ENCODE data around the gene POLK. TPM values are rescaled to one million over a fixed set of nuclear protein-coding genes. Genes with fewer than 3 reads are reported as not detected.

POLK gene
- polyA plus RNA-seq, 1 donor from 2014 or later = 29.9 TPM

- Mint-ChIP-seq H3K4me1 (peaks cover 2 to 5% (median 3%) of the 10 kb centered on the region in 3 donors), H3K9me3 (peaks cover 0 to 2% (median 0%) of the 10 kb centered on the region in 3 donors), H3K4me3 (no peak overlapping the region), H3K27ac (no peak overlapping the region), H3K27me3 (no peaks in the 10 kb centered on the region), H3K36me3 (peaks cover 4% of the 10 kb centered on the region)
Measured at GRCh38 chr5:75616371-75616881, 104.7 kb downstream of the POLK start.

- Mint-ChIP-seq H3K4me1 (peaks cover 0 to 5% (median 3%) of the 10 kb centered on the region in 3 donors), H3K4me3 (no peak overlapping the region), H3K27me3 (no peaks in the 10 kb centered on the region), H3K9me3 (peaks cover 0 to 2% (median 0%) of the 10 kb centered on the region in 3 donors), H3K27ac (no peak overlapping the region), H3K36me3 (peaks cover 4% of the 10 kb centered on the region)
Measured at GRCh38 chr5:75616971-75617621, 105.4 kb downstream of the POLK start.

GRCh38 chr5:75617736-75618352 lies 106.2 kb downstream of the POLK start:
- Mint-ChIP-seq H3K4me1 (peaks cover 0 to 2% (median 0%) of the 10 kb centered on the region in 3 donors), H3K4me3 (no peak overlapping the region), H3K27ac (no peak overlapping the region), H3K27me3 (no peaks in the 10 kb centered on the region), H3K36me3 (peaks cover 4% of the 10 kb centered on the region), H3K9me3 (peaks cover 0 to 1% (median 0%) of the 10 kb centered on the region in 3 donors)

GRCh38 chr5:75620184-75620959 lies 108.7 kb downstream of the POLK start:
- Mint-ChIP-seq H3K4me1 (no peaks in the 10 kb centered on the region), H3K9me3 (no peaks in the 10 kb centered on the region), H3K4me3 (no peak overlapping the region), H3K27ac (no peak overlapping the region), H3K27me3 (no peaks in the 10 kb centered on the region), H3K36me3 (peaks cover 4% of the 10 kb centered on the region)

GRCh38 chr5:75622564-75622963 lies 110.9 kb downstream of the POLK start:
- Mint-ChIP-seq H3K4me1 (no peaks in the 10 kb centered on the region), H3K27me3 (no peaks in the 10 kb centered on the region), H3K27ac (no peak overlapping the region), H3K36me3 (peaks cover 4% of the 10 kb centered on the region), H3K4me3 (no peak overlapping the region), H3K9me3 (no peaks in the 10 kb centered on the region)

GRCh38 chr5:75623846-75624245 lies 112.2 kb downstream of the POLK start:
- Mint-ChIP-seq H3K27ac (no peak overlapping the region), H3K4me3 (no peak overlapping the region), H3K4me1 (no peaks in the 10 kb centered on the region), H3K9me3 (no peaks in the 10 kb centered on the region), H3K36me3 (peaks cover 2% of the 10 kb centered on the region), H3K27me3 (no peaks in the 10 kb centered on the region)

- H3K4me1 Mint-ChIP-seq = no peaks in the 10 kb centered on the region
- no peaks in the 10 kb centered on the region for H3K27me3 Mint-ChIP-seq
- H3K4me3 Mint-ChIP-seq = no peak overlapping the region
- H3K27ac Mint-ChIP-seq = no peak overlapping the region
- H3K9me3 Mint-ChIP-seq = no peaks in the 10 kb centered on the region
- H3K36me3 Mint-ChIP-seq = no peaks in the 10 kb centered on the region
Measured at GRCh38 chr5:75626959-75627358, 115.3 kb downstream of the POLK start.

- Mint-ChIP-seq H3K4me1 (no peaks in the 10 kb centered on the region), H3K36me3 (no peaks in the 10 kb centered on the region), H3K27me3 (no peaks in the 10 kb centered on the region), H3K27ac (no peak overlapping the region), H3K9me3 (no peaks in the 10 kb centered on the region), H3K4me3 (no peak overlapping the region)
Measured at GRCh38 chr5:75627801-75628200, 116.1 kb downstream of the POLK start.

GRCh38 chr5:75630875-75631274 lies 119.2 kb downstream of the POLK start:
- H3K27me3 Mint-ChIP-seq = no peaks in the 10 kb centered on the region
- no peak overlapping the region for H3K27ac Mint-ChIP-seq
- H3K36me3 Mint-ChIP-seq = no peaks in the 10 kb centered on the region
- H3K4me1 Mint-ChIP-seq = no peaks in the 10 kb centered on the region
- H3K9me3 Mint-ChIP-seq = peaks cover 0 to 2% (median 0%) of the 10 kb centered on the region in 3 donors
- H3K4me3 Mint-ChIP-seq = no peak overlapping the region

- Mint-ChIP-seq H3K9me3 (peaks cover 0 to 2% (median 2%) of the 10 kb centered on the region in 3 donors), H3K27me3 (no peaks in the 10 kb centered on the region), H3K4me1 (no peaks in the 10 kb centered on the region), H3K4me3 (no peak overlapping the region), H3K36me3 (no peaks in the 10 kb centered on the region), H3K27ac (no peak overlapping the region)
Measured at GRCh38 chr5:75632321-75632720, 120.6 kb downstream of the POLK start.

- Mint-ChIP-seq H3K27ac (no peak overlapping the region), H3K36me3 (no peaks in the 10 kb centered on the region), H3K9me3 (peaks cover 0 to 4% (median 2%) of the 10 kb centered on the region in 3 donors), H3K4me3 (no peak overlapping the region), H3K4me1 (no peaks in the 10 kb centered on the region), H3K27me3 (no peaks in the 10 kb centered on the region)
Measured at GRCh38 chr5:75637949-75638348, 126.3 kb downstream of the POLK start.

GRCh38 chr5:75639535-75640311 lies 128.0 kb downstream of the POLK start:
- H3K4me3 Mint-ChIP-seq = no peak overlapping the region
- no peaks in the 10 kb centered on the region for H3K27me3 Mint-ChIP-seq
- no peaks in the 10 kb centered on the region for H3K36me3 Mint-ChIP-seq
- H3K4me1 Mint-ChIP-seq = no peaks in the 10 kb centered on the region
- H3K27ac Mint-ChIP-seq = no peak overlapping the region
- peaks cover 0 to 2% (median 2%) of the 10 kb centered on the region in 3 donors for H3K9me3 Mint-ChIP-seq

GRCh38 chr5:75640395-75640794 lies 128.7 kb downstream of the POLK start:
- H3K27me3 Mint-ChIP-seq = no peaks in the 10 kb centered on the region

GRCh38 chr5:75640826-75641225 lies 129.1 kb downstream of the POLK start:
- Mint-ChIP-seq H3K4me1 (no peaks in the 10 kb centered on the region), H3K27me3 (no peaks in the 10 kb centered on the region), H3K36me3 (no peaks in the 10 kb centered on the region), H3K9me3 (peaks cover 0 to 2% (median 2%) of the 10 kb centered on the region in 3 donors), H3K4me3 (no peak overlapping the region), H3K27ac (no peak overlapping the region)

More at GRCh38 chr5:75640395-75640794, 128.7 kb downstream of the POLK start:
- Mint-ChIP-seq H3K9me3 (peaks cover 0 to 2% (median 2%) of the 10 kb centered on the region in 3 donors), H3K36me3 (no peaks in the 10 kb centered on the region), H3K27ac (no peak overlapping the region), H3K4me3 (no peak overlapping the region), H3K4me1 (no peaks in the 10 kb centered on the region)

All from IgD-negative memory B cell (primary cell).